DND-41 (cell line): Measurements from ENCODE around the gene EFL1.

Experiments
- ATAC-seq: fragments of 200-7000 bp; cut with Tn5 transposase; 3 replicates; pipeline ENCODE4 v1.9.1; 2021; ENCODE audit warnings: low read depth; ENCODE audit not compliant: insufficient read depth
- DNase-seq: peaks from one replicate; pipeline ENCODE4 v3.0.0-alpha.2; 2020
- H2AFZ ChIP-seq: 2 replicates; pipeline ENCODE4 v1.6.0; 2012; ENCODE audit warnings: low read depth, low read length
- H3K27ac ChIP-seq: 2 replicates; pipeline ENCODE4 v1.5.1; 2012; ENCODE audit warnings: low read length, inconsistent platforms
- H3K27me3 ChIP-seq: fragments of 200-600 bp; sonication (generic); 2 replicates; pipeline ENCODE4 v1.6.0; 2012; ENCODE audit warnings: low read length, mild to moderate bottlenecking, inconsistent platforms; ENCODE audit not compliant: insufficient read depth, poor library complexity
- H3K36me3 ChIP-seq: 2 replicates; pipeline ENCODE4 v1.5.1; 2012; ENCODE audit warnings: low read length, inconsistent platforms; ENCODE audit not compliant: insufficient read depth
- H3K4me1 ChIP-seq: 2 replicates; pipeline ENCODE4 v1.5.1; 2012; ENCODE audit warnings: mild to moderate bottlenecking, low read length; ENCODE audit not compliant: insufficient read depth
- H3K4me2 ChIP-seq: 2 replicates; pipeline ENCODE4 v1.6.0; 2012; ENCODE audit warnings: mild to moderate bottlenecking, moderate library complexity, low read length, inconsistent platforms; ENCODE audit not compliant: insufficient read depth
- H3K4me3 ChIP-seq, 2 experiments: fragments of 200-600 bp in 1 of 2; shearing (Covaris generic) in 1 of 2; 2 replicates each; pipeline ENCODE4 v1.5.1; 2012 to 2016; ENCODE audit warnings: inconsistent platforms in 2 of 2, low read length in 2 of 2, mild to moderate bottlenecking in 2 of 2, low read depth in 1 of 2, moderate library complexity in 1 of 2
- H3K79me2 ChIP-seq: 2 replicates; pipeline ENCODE4 v1.6.0; 2012; ENCODE audit warnings: low read length, inconsistent platforms; ENCODE audit not compliant: insufficient read depth
- H3K9ac ChIP-seq: 2 replicates; pipeline ENCODE4 v1.6.0; 2012; ENCODE audit warnings: low read depth, mild to moderate bottlenecking, inconsistent platforms, low read length, moderate library complexity
- H3K9me3 ChIP-seq: 2 replicates; pipeline ENCODE4 v1.5.1; 2012; ENCODE audit warnings: low read length, moderate library complexity, mild to moderate bottlenecking, inconsistent platforms; ENCODE audit not compliant: insufficient read depth, severe bottlenecking
- H4K20me1 ChIP-seq: 2 replicates; pipeline ENCODE4 v1.6.0; 2012; ENCODE audit warnings: low read length; ENCODE audit not compliant: insufficient read depth
- CTCF ChIP-seq: IDR thresholded peaks from 2 replicates; pipeline ENCODE4 v1.5.1; 2012; ENCODE audit warnings: borderline replicate concordance, low read length, moderate library complexity, mild to moderate bottlenecking; ENCODE audit not compliant: poor library complexity, severe bottlenecking; ENCODE audit errors: extremely low read depth
- EZH2 ChIP-seq: IDR thresholded peaks from 3 replicates; pipeline ENCODE4 v1.6.1; 2012; ENCODE audit warnings: borderline replicate concordance, low read depth, mild to moderate bottlenecking, moderate library complexity, low read length, inconsistent platforms; ENCODE audit not compliant: severe bottlenecking

The EFL1 gene

GRCh38 chr15:82306791-82307713 lies 44.5 kb upstream of the EFL1 start:
- H3K9me3 ChIP-seq: no peaks in the 10 kb centered on the region
- DNase-seq (no peak), ATAC-seq (no peak)
- no peak overlapping the region for H3K4me2 ChIP-seq
- H3K27me3 ChIP-seq: no peaks in the 10 kb centered on the region
- TF ChIP-seq EZH2: no peak
- no peak for TF ChIP-seq CTCF
- H3K36me3 ChIP-seq: no peaks in the 10 kb centered on the region
- no peaks in the 10 kb centered on the region for H4K20me1 ChIP-seq
- no peak overlapping the region for H3K27ac ChIP-seq
- no peak overlapping the region for H3K9ac ChIP-seq
- no peaks in the 10 kb centered on the region for H3K79me2 ChIP-seq
- H2AFZ ChIP-seq: no peak overlapping the region
- no peaks in the 10 kb centered on the region for H3K4me1 ChIP-seq
- no peak overlapping the region for H3K4me3 ChIP-seq

- ATAC-seq: no peak
- Histone ChIP-seq H3K4me2 (no peak overlapping the region), H3K4me1 (no peaks in the 10 kb centered on the region), H2AFZ (no peak overlapping the region), H3K9me3 (no peaks in the 10 kb centered on the region), H3K4me3 (no peak overlapping the region), H3K27me3 (no peaks in the 10 kb centered on the region), H3K9ac (no peak overlapping the region), H4K20me1 (no peaks in the 10 kb centered on the region; the same call in 1 of the 2 replicates), H3K36me3 (no peaks in the 10 kb centered on the region), H3K27ac (no peak overlapping the region), H3K79me2 (no peaks in the 10 kb centered on the region)
- no peak for DNase-seq
- TF ChIP-seq CTCF (no peak), EZH2 (no peak)
Measured at GRCh38 chr15:82305621-82306048, 43.1 kb upstream of the EFL1 start.

GRCh38 chr15:82304778-82305090 lies 42.2 kb upstream of the EFL1 start:
- Histone ChIP-seq H3K79me2 (no peaks in the 10 kb centered on the region), H2AFZ (no peak overlapping the region), H4K20me1 (no peaks in the 10 kb centered on the region; the same call in 1 of the 2 replicates), H3K4me2 (no peak overlapping the region), H3K27me3 (no peaks in the 10 kb centered on the region), H3K36me3 (no peaks in the 10 kb centered on the region), H3K27ac (no peak overlapping the region), H3K9ac (no peak overlapping the region), H3K4me1 (no peaks in the 10 kb centered on the region), H3K9me3 (no peaks in the 10 kb centered on the region), H3K4me3 (no peak overlapping the region)
- TF ChIP-seq CTCF: no peak
- no peak for TF ChIP-seq EZH2
- DNase-seq (no peak), ATAC-seq (no peak)
